HG02571 (cell line): ENCODE data around the gene C4BPA.

ENCODE experiments used
- ATAC-seq: cut with Tn5 transposase; IDR thresholded peaks from one replicate; pipeline ENCODE4 v1.9.1; 2021; ENCODE audit warnings: mild to moderate bottlenecking, moderate library complexity; ENCODE audit not compliant: unreplicated experiment

The C4BPA gene

GRCh38 chr1:207103892-207104373 is at the start of gene C4BPA:
C4BPA (plus strand) TSS chr1:207104233; CDS start chr1:207113026, 8,793 bp downstream.
- ATAC-seq, result no peak

- no peak for ATAC-seq
Observed at GRCh38 chr1:207054491-207054890, 49.5 kb upstream of the C4BPA start.

GRCh38 chr1:207055386-207056001 is 48.5 kb upstream of the C4BPA start:
- no peak for ATAC-seq

- ATAC-seq, result no peak
Observed at GRCh38 chr1:207056673-207057072, 47.4 kb upstream of the C4BPA start.

- no peak for ATAC-seq
Observed at GRCh38 chr1:207058252-207058651, 45.8 kb upstream of the C4BPA start.

- ATAC-seq, result no peak
Observed at GRCh38 chr1:207058878-207059867, 44.9 kb upstream of the C4BPA start.

GRCh38 chr1:207059881-207060280 is 44.2 kb upstream of the C4BPA start:
- ATAC-seq, result no peak

- no peak for ATAC-seq
Observed at GRCh38 chr1:207060596-207060995, 43.4 kb upstream of the C4BPA start.

- ATAC-seq, result no peak
Observed at GRCh38 chr1:207062058-207062457, 42.0 kb upstream of the C4BPA start.

- no peak for ATAC-seq
Observed at GRCh38 chr1:207063014-207063413, 41.0 kb upstream of the C4BPA start.

GRCh38 chr1:207064561-207064960 is 39.5 kb upstream of the C4BPA start:
- ATAC-seq, result no peak

GRCh38 chr1:207067185-207067584 is 36.8 kb upstream of the C4BPA start:
- ATAC-seq, result no peak

GRCh38 chr1:207067665-207068064 is 36.4 kb upstream of the C4BPA start:
- no peak for ATAC-seq

- no peak for ATAC-seq
Observed at GRCh38 chr1:207069061-207069460, 35.0 kb upstream of the C4BPA start.

- ATAC-seq, result no peak
Observed at GRCh38 chr1:207069858-207070506, 34.1 kb upstream of the C4BPA start.

- no peak for ATAC-seq
Observed at GRCh38 chr1:207070811-207071210, 33.2 kb upstream of the C4BPA start.

- ATAC-seq, result no peak
Observed at GRCh38 chr1:207071426-207071825, 32.6 kb upstream of the C4BPA start.

- ATAC-seq, result no peak
Observed at GRCh38 chr1:207072233-207072632, 31.8 kb upstream of the C4BPA start.

GRCh38 chr1:207073906-207074820 is 29.9 kb upstream of the C4BPA start:
- ATAC-seq, result no peak

- ATAC-seq, result no peak
Observed at GRCh38 chr1:207076181-207076955, 27.7 kb upstream of the C4BPA start.
